CD4-positive, alpha-beta T cell treated with Interleukin-6 for 4 hours (primary cell): ENCODE measurements around the gene SMCR8.
A peak's percentile ranks its signal among the peaks of the same experiment; 100 is the strongest.
"Not testable (repeated sequence)": the region's sequence is repeated elsewhere in the genome, so short reads cannot be mapped to it uniquely, and the experiment has no call there.

Experiments used
- DNase-seq: peaks from one replicate; pipeline ENCODE4 v3.0.0-alpha.2; 2020; ENCODE audit warnings: mixed read lengths

SMCR8 gene

DNA sequence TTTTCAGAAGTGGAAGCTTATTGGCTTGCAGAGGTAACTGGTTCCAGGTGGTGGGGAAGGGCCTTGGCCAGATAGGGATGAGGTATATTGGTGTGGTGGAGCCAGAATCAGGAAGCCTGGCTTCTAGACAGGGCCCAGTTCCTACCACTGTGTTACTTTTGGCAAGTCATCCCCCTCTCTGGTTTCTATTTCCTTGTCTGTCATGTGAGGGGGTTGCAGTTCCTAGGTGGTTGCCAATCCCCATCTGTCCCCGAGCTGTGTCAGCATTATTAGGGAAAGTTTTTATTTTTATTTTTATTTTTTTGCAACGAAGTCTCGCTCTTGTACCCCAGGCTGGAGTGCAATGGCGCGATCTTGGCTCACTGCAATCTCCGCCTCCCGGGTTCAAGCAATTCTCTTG lies 3.0 kb downstream of the SMCR8 start:
- no peak for DNase-seq

DNA sequence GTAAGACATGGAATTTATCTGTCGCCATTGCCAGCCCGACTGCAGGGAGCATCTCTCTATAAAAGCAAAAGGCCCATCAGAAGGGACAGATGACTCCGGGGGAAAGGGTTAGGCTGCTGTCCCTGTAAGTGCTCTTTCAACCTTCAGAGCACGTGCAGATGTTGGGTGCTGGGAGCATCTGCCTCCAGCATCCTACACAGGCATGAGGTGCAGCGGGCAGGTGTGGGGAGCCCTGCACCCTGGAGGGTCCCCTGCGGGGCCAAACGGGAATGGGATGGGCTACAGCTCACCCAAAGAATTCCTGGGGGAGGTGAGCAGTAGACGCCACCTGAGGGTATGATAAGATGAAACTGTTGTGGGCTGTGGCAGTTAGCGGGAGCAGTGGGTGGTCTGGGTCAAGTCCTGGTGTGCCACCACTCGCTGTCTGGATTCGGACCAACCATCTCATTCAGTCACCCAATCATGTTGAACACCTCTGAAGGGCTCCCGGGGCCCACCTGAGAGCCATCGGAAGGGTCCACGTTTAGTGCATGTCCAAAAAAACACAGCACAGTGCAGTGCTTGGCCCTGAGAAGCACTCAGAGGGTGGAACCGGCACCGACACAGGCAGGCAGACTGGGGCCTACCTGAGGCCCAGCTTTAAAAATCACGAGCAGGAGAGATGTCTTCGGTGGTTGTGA lies 3.8 kb downstream of the SMCR8 start:
- no peak for DNase-seq

DNA sequence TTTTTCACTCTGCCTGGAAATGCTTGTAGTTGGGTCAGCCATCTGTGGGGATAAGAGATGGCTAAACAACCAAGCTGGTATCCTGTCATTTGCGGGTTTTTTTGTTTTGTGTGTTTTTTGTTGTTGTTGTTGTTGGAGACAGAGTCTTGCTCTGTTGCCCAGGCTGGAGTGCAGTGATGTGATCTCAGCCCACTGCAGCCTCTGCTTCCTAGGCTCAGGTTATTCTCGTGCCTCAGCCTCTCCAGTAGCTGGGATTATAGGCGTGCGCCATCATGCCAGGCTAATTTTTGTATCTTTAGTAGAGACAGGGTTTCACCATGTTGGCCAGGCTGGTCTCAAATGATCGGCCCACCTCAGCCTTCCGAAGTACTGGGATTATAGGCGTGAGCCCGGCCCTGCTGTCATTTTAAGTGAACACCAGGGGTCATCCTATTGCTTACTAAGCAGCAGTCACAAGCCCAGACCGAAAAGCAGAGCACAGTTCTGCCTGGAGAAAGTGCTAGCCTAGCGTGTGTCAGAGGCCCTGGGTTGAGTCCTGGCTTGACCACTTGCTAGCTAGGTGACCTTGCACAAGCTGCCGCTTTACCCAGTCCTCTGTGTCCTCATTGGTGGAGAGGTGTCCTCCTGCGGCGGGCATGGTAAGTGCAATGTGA lies 4.6 kb downstream of the SMCR8 start:
- no peak for DNase-seq

DNA sequence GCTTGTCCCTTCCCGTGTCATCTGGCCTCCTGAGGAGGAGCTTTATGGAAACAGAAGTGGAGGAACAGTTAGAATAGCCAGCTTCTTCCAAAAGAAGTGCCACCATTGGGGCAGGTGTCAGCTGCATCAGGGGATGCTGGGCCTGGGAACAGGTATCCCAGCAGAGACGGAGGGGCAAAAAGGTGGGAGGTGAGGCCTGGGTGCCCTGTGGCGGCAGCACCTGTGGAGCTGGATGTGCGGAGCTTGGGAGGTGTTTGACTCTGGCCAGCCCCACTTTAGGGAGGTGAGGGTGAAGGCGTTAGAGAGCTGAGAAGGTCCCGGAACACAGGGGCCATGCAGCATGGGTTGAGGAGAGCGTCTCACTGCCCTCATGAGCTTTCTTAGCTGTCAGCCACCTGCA lies 5.2 kb downstream of the SMCR8 start:
- no peak for DNase-seq

DNA sequence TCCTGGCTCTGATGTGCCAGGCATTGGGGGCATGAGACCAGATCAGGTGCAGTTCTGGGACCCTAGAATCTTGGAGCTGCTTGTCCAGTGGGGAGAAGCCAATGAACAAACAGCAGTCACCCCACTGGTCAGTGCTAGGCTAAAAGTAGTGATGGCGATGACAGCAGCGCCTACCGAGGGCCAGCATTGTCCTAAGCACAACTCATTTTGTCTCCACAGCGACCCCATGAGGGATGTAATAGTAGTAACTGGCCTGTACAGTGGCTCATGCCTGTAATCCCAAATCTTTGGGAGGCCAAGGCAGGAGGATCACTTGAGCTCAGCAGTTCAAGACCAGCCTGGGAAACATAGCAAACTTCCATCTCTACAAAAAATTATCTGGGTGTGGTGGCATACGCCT lies 6.2 kb downstream of the SMCR8 start:
- DNase-seq = no peak

DNA sequence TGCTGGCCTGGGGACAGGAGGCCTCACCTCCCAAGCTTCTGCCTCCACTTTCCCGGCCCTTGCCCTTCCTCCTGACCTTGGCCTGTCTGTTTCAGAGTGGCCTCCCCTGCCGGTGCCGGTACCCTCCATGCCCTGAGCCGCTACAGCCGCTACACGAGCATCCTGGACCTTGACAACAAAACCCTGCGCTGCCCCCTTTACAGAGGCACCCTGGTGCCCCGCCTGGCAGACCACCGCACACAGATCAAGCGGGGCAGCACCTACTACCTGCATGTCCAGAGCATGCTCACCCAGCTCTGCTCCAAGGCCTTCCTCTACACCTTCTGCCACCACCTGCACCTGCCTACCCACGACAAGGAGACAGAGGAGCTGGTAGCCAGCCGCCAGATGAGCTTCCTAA lies 7.4 kb downstream of the SMCR8 start:
- no peak for DNase-seq

DNA sequence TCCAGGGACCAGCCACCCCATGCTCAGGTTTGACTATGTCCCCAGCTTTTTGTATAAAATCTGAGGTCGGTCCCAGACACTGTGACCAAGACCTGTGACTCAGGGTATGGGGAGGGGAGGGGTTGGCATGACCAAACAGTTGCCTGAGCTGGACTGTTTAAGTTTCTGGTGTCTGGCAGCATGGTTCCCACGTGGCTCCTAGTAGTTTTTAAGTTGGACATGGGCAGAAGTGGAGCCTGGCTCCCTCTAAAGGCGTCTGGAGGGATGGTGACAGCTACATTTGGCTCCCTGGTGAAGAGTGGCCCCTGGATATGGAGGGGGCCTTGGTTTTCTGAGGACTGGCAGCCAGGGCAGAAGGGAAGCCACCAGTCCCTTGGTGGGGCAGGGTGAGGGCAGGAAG lies 7.9 kb downstream of the SMCR8 start:
- DNase-seq = no peak

DNA sequence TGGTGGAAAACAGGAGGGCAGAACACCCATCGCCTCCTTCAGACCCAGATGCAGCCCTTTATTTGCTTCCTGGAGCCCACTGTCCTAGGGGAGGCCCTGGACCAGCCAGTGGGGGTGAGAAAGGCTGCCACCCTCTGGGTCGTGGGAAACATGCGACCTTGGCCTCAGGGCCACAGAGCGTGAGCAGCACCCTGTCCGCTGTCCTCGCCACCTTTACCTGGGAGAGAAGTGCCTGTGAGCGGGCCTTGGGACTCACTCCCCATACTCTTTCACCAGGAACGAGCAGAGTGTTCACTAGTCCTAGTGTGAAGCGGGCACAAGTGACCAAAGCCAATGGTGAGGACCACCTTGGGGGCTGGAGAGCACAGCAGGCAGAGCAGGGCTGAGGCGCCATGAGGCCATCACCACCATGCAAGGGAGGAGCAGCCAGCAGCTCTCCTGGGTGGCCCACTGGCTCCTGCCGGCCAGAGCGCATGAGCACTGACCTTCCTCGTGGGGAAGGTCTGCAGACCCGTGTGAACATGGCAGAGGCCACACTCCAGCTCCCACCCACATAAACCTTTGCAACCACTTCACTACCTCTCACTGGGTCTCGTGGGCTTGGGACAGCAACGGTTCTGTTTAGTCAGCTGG lies 8.5 kb downstream of the SMCR8 start:
- no peak for DNase-seq

DNA sequence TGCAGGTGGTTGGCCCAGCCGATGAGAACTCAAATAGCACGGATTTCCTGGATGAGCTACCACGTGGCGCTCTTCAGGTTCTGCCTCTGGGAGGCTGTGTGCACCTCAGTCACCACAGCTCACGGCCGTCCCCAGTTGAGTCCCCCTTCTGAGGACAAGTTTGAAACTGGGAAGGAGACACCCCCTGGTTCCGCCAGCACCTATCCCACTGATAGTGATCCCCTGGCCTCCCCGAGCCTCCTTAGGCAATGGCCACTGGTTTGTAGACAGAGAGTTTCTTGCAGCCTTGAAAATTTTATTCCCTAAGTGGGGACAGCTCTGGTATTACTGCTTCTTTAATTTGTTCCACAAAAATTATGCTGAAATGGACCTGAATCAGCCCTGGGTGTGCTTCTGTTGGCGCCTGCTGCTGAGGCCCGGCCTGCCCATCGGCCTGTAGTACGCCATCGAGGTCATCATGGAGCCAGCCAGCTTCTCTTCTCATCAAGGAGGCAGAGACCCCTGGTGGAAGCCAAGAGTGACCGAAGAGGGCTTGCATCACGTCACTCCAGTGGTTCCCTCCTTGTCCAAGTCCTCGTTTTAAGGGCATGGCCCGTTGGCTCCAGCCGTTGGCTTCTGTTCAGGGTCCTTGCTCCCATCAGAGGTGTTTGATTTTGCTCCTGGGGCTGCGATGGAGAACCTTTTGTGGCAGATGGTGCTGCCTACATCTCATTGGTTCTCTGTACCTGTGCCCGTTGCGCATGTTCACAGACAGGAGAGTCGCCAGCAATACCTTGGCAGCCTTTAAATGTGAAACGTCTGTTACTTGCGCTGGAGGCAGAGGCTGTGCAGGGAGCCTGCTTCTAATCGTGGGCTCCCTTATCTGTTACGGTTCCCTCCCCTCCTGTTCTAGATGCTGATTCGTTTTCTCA lies 9.3 kb downstream of the SMCR8 start:
- DNase-seq = no peak

DNA sequence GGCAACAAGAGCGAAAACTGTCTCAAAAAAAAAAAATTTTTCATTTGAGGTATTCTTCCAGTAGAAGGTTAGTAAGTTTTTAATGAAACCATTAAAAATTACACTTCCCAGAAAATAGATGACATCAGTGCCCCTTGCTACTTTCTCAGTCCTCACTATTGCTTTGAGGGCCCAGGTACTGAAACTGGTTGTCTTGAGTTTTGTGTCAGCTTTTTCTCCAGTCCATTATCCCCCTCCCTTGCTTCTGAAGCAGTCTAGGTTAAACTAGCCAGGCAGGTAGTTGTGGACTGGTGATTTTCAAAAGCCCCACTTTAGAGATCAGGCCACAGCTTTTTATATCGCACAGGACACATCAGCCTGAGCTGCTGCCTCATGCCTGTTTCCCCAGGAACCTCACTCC lies 10.9 kb downstream of the SMCR8 start:
- DNase-seq = no peak

DNA sequence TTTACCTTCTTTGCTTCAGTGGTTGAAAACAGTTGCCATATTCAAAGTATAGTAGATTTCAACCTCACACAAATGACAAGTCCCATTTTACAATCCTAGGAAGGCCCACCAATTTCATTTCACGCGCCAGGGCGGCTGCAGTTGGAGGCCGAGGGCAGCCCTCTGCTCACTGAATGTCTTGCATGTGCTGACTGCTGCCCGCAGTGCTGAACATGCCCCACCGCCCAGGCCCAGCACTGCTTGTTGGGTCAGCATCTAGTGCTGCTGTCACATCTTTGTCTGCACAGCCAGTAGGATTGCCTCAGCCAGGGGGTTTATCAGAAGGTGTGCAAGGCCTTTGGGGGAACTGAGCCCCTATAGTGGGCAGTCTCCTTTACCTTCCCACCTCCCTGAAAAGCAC lies 11.5 kb downstream of the SMCR8 start:
- no peak for DNase-seq

DNA sequence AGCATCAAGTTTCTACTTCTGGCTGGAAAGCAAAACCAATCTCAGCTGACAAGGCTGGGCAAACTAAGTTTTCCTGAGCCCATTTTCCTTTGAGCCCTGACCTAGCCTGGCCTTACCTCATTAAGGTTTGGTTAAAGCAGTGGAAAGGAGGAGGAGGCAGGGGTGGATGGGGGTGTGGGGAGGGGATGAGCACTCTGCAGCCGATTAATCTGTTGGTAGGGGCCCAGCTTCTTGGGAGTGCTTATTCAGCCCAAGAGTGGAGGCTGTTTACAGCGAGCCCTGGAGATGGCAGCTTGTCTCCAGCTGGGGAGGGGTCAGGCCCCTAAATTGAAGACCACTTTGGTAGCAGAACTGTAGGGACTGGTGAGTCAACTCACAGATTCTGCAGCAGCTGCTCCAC lies 12.0 kb downstream of the SMCR8 start:
- no peak for DNase-seq

DNA sequence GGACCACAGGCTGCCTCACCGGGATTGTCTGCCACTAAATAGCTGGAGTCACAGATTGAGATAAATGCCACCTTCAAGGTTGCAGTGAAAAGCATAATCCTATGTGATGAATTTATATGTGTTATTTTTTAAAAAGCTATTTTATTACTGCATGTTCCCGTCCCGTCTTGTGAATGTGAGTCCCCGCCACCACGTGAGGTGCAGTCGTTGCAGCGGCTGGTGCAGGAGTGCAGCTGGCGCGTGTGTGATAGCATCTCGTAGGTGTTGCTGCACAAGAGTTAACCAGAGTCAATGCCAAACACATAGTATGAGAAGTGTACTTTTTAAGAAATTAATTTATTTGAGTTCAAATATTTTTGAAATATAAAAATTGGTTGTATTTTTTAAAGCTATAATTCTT lies 12.5 kb downstream of the SMCR8 start:
- no peak for DNase-seq

DNA sequence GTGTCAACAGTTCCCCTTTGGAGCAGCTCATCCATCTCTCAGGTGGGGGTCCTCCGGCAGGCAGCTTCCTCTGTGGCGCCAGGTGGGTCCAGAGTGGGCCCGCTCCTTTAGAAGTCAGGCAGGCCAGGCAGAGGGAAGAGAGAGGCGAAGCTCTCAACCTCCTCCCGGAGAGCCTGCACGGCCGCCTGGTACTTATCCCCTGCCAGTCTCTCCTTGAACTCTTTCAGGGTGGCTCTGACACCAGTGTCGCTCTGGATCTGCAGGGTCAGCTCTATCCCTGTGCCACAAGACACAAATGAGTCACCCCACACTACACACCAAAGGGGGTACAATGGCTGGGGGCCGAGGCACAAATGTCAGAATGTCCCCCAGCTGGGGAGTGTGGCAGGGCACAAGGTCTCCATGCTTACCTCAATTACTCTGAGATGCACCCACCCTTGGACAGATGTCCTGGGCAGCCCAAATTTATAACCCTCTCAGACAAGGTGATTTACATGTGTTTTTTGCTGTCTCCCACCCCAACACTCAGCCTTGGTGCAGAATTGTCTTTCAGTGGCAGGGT lies 13.6 kb downstream of the SMCR8 start:
- no peak for DNase-seq

DNA sequence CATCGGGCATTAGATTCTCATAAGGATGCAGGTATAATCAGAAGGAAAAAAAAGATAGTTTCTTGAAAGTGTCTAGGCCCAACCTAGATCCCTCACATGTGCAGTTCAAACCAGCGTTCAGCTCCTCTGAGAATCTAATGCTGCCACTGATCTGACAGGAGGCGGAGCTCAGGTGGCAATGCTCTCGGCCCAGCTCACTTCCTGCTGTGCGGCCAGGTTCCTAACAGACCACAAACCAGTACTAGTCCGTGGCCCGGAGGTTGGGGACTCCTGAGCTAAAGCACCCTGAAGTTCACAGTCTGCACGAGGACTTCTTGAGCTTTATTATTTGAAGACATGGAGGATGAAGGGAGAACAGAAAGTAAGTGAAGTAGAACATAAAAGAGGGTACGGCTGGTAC lies 16.8 kb downstream of the SMCR8 start:
- DNase-seq = peak; percentile 16

DNA sequence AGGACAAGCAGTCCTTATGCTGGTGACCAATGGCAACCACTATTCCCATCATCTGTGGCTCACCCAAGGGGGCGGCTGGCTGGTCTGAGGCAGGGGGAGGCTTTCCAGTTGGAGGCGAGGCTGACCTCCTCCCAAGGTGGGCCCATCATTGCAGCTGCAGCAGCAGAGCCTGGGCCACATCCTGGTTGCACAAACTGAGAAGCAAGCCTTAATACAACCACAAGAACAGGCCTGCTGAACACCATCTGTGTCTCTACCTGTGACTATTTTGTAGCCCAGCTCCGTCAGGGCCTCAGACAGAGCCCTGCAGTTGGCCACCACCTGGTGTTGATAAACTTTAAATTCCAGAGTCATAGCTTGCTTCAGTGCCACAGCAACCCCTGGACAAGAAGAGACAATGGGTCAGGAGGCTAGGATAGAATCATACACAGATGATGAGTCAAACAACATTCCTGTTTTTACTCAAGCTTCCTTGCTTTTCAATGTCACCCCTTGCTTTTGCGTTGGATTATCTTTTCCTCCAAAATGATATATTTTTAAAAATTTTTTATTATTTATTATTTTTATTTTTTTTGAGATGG lies 17.9 kb downstream of the SMCR8 start:
- no peak for DNase-seq

DNA sequence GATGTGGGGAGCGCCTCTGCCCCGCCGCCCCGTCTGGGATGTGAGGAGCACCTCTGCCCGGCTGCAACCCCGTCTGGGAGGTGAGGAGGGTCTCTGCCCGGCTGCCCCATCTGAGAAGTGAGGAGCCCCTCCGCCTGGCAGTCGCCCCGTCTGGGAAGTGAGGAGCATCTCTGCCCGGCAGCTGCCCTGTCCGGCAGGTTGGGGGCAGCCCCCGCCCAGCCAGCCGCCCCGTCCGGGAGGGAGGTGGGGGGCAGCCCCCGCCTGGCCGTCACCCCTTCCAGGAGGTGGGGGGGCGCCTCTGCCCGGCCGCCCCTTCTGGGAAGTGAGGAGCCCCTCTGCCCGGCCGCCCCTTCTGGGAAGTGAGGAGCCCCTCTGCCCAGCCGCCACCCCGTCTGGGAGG lies 23.1 kb downstream of the SMCR8 start:
- not testable (repeated sequence) for DNase-seq

DNA sequence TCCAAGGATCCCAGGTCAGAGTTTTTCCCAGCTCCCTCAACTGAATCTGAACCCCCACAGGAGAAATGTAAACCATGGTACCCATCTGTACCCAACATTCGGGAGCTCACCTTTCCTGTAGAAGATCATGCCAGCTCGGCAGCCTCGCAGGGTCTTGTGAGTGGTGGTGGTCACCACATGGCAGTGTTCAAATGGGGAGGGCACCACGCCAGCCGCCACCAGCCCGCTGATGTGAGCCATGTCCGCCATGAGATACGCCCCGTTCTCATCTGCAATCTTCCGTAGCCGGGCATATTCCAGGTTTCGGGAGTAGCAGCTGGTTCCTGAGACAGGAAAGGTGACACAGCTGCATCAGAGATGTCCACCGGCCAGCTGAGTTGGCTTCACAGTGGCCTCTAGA lies 24.8 kb downstream of the SMCR8 start:
- DNase-seq = no peak

DNA sequence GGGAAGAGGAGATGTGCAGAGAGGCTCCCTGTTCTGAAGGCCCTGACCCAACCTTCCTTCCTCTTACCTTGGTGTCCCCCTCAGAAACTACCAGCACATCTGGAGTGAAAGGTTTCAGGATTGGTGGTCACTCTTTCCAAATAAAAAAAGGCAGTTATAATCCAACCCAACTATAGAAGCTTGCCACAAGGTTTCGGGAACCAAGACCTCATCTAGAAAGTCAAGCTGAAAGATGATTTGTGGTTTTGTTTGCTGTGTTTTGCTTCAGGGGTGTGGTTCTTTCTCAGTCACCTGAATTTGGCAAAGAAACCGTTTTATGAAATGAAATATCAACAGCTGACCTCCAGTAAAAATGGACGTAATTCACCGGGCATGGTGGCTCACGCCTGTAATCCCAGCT lies 28.9 kb downstream of the SMCR8 start:
- no peak for DNase-seq

DNA sequence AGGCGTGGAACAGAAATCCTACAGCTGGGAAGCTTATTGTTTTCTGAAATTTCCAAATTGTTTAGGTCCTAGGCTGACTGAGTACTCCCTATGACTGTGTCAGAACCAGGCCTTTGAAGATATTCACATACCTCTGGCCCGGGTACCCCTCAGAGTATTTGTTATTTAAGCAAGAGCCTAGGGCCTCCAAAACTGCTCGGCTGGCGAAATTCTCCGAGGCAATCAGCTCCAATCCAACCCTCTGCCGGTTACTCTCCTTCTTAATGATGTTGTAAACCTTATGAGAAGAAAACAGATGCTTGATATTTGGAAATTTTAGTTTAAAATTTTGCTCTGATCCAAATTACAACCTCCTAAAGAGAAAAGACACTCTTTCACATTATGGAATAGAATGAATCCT lies 38.4 kb downstream of the SMCR8 start:
- DNase-seq = no peak

DNA sequence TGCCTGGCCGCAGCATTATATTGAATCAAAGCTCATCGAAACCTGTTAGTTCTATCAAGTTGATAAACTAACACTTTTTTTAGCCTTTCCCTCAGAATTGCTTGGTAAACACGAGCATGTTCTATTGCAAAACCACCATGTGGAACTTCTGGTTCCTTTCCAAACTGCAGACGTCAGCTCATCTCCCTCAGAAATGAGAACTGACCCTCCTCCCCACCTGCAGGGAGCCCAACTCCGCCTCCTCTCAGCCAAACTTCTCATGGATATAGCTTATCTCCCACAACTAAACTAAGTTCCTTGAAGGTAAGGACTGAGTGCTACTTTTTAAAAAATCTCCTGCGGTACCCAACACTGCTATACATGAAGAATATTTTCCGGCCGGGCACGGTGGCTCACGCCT lies 41.5 kb downstream of the SMCR8 start:
- no peak for DNase-seq

DNA sequence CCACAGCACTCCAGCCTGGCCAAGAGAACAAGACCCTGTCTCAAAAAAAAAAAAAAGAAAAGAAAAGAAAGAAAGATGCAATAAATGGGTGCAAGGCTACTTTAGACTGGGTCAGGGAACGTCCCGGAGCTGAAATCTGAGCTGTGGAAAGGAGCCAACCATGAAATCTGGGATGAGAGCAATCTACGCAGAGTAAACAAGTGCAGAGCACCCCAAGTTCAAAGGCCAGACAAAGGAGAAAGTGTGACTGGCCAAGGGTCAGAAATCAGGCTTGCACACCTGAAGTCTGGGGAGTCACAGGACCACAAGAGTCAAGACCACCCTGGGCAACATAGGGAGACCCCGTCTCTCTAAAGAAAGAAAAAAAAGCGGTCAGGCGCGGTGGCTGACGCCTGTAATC lies 45.4 kb downstream of the SMCR8 start:
- no peak for DNase-seq
